Measurements from ENCODE around the gene GNAL.
A peak's percentile ranks its signal among the peaks of the same experiment; 100 is the strongest.

GNAL gene

GRCh38 chr18:11719050-11719449 lies 30.0 kb downstream of the GNAL start:
- FAIRE-seq (no peak), DNase-seq (ENCODE audit: extremely low spot score, insufficient read length, low read depth) (no peak)

GRCh38 chr18:11719621-11720020 lies 30.6 kb downstream of the GNAL start:
- FAIRE-seq (no peak), DNase-seq (ENCODE audit: extremely low spot score, insufficient read length, low read depth) (no peak)

- DNase-seq (ENCODE audit: extremely low spot score, insufficient read length, low read depth) = no peak
- FAIRE-seq = no peak
These were observed 32.7 kb downstream of the GNAL start for GRCh38 chr18:11721720-11722119.

GRCh38 chr18:11724781-11725180 lies 35.7 kb downstream of the GNAL start:
- FAIRE-seq (no peak), DNase-seq (ENCODE audit: extremely low spot score, insufficient read length, low read depth) (no peak)

GRCh38 chr18:11726556-11726955 lies 37.5 kb downstream of the GNAL start:
- FAIRE-seq = no peak
- DNase-seq (ENCODE audit: extremely low spot score, insufficient read length, low read depth) = no peak

- FAIRE-seq = no peak
- DNase-seq (ENCODE audit: extremely low spot score, insufficient read length, low read depth) = no peak
These were observed 39.2 kb downstream of the GNAL start for GRCh38 chr18:11728249-11728648.

- DNase-seq (ENCODE audit: extremely low spot score, insufficient read length, low read depth) = no peak
- FAIRE-seq = no peak
These were observed 40.5 kb downstream of the GNAL start for GRCh38 chr18:11729556-11729955.

GRCh38 chr18:11733031-11733430 lies 44.0 kb downstream of the GNAL start:
- FAIRE-seq (peak; percentile 80), DNase-seq (ENCODE audit: extremely low spot score, insufficient read length, low read depth) (peak; percentile 29)

GRCh38 chr18:11736656-11737055 lies 47.6 kb downstream of the GNAL start:
- no peak for DNase-seq (ENCODE audit: extremely low spot score, insufficient read length, low read depth)
- no peak for FAIRE-seq

- FAIRE-seq (no peak), DNase-seq (ENCODE audit: extremely low spot score, insufficient read length, low read depth) (no peak)
These were observed 50.8 kb downstream of the GNAL start for GRCh38 chr18:11739893-11740292.

- DNase-seq (ENCODE audit: extremely low spot score, insufficient read length, low read depth) = no peak
These were observed 51.4 kb downstream of the GNAL start for GRCh38 chr18:11740461-11740860.

GRCh38 chr18:11741505-11742145 lies 52.6 kb downstream of the GNAL start:
- DNase-seq (ENCODE audit: extremely low spot score, insufficient read length, low read depth) (no peak), FAIRE-seq (peak; percentile 46)

More at GRCh38 chr18:11740461-11740860, 51.4 kb downstream of the GNAL start:
- FAIRE-seq = no peak

- DNase-seq (ENCODE audit: extremely low spot score, insufficient read length, low read depth) (no peak), FAIRE-seq (no peak)
These were observed 56.5 kb downstream of the GNAL start for GRCh38 chr18:11745521-11745920.

- DNase-seq (ENCODE audit: extremely low spot score, insufficient read length, low read depth) (no peak), FAIRE-seq (no peak)
These were observed 58.2 kb downstream of the GNAL start for GRCh38 chr18:11747286-11747685.

- DNase-seq (ENCODE audit: extremely low spot score, insufficient read length, low read depth) = no peak
- no peak for FAIRE-seq
These were observed 58.7 kb downstream of the GNAL start for GRCh38 chr18:11747731-11748130.

- FAIRE-seq = no peak
- DNase-seq (ENCODE audit: extremely low spot score, insufficient read length, low read depth) = no peak
These were observed 60.2 kb downstream of the GNAL start for GRCh38 chr18:11749305-11749704.

GRCh38 chr18:11750171-11750570 lies 61.1 kb downstream of the GNAL start:
- no peak for DNase-seq (ENCODE audit: extremely low spot score, insufficient read length, low read depth)
- FAIRE-seq = no peak

- DNase-seq (ENCODE audit: extremely low spot score, insufficient read length, low read depth) (no peak), FAIRE-seq (no peak)
These were observed 61.7 kb downstream of the GNAL start for GRCh38 chr18:11750581-11751310.

- FAIRE-seq (no peak), DNase-seq (ENCODE audit: extremely low spot score, insufficient read length, low read depth) (no peak)
These were observed 62.5 kb downstream of the GNAL start for GRCh38 chr18:11751341-11752115.

- FAIRE-seq (no peak), DNase-seq (ENCODE audit: extremely low spot score, insufficient read length, low read depth) (peak; percentile 25)
These were observed 63.2 kb downstream of the GNAL start for GRCh38 chr18:11752116-11752911.

Data from GM18507 (cell line).